ENCODE measurements around the gene FGA. TPM values are rescaled to one million over a fixed set of nuclear protein-coding genes. Genes with fewer than 3 reads are reported as not detected.

The FGA gene
- total and polyA plus RNA-seq, 2 of the 8 experiments (the other 6 are each of a cell fraction or from before 2014, with no cell fraction given): not detected

DNA sequence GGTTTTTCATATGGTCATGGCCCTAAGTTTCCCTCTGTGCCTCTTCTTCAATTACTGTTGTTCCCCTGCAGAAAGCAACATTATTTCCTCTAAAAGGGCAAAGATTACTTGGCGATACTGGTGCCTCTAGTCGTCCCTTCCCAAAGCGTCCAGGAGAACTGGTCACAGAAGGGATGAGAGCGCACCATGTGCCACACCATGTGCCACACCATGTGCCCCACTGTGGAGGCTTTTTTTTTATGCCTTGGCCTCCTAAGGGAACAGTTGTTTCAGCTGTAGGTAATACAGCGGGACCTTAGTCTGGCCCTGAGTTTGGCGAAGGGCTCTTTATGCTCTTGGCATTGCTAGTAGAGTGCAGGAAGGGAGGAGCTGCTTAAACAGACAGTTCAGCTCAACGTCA lies 33.5 kb upstream of the FGA start (continued):
- no peak for TF ChIP-seq BCL11A (IDR thresholded peaks at IDR 0.05; ENCODE audit: low read depth in 2 of 2, low read length in 2 of 2)

All from H1 (cell line).